GM19455 (cell line): ENCODE data around the gene DDX21.
"Not testable (repeated sequence)": the region's sequence is repeated elsewhere in the genome, so short reads cannot be mapped to it uniquely, and the experiment has no call there.

Source experiments
- ATAC-seq: cut with Tn5 transposase; IDR thresholded peaks from one replicate; pipeline ENCODE4 v1.9.1; 2021; ENCODE audit not compliant: unreplicated experiment

The DDX21 gene

GRCh38 chr10:68955832-68956532 lies at the start of gene DDX21:
TSS of gene DDX21 (plus strand) at chr10:68956170. CDS start at chr10:68956226, 56 bp downstream.
- peak; percentile 90 for ATAC-seq

- no peak for ATAC-seq
These were observed 31.4 kb upstream of the DDX21 start for GRCh38 chr10:68924593-68924992.

- ATAC-seq = no peak
These were observed 30.5 kb upstream of the DDX21 start for GRCh38 chr10:68925489-68925888.

- not testable (repeated sequence) for ATAC-seq
These were observed 26.8 kb upstream of the DDX21 start for GRCh38 chr10:68929157-68929556.

DNA sequence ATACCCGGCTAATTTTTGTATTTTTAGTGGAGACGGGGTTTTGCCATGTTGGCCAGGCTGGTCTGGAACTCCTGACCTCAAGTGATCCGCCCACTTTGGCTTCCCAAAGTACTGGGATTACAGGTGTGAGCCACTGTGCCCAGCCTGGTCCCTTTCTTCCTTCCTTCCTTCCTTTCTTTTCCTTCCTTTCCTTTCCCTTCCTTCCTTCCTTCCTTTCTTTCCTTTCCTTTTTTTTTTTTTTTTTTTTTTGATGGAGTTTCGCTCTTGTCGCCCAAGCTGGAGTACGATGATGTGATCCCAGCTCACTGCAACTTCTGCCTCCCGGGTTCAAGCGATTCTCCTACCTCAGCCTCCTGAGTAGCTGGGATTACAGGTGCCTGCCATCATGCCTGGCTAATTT lies 26.1 kb upstream of the DDX21 start:
- not testable (repeated sequence) for ATAC-seq

- ATAC-seq = not testable (repeated sequence)
These were observed 23.1 kb upstream of the DDX21 start for GRCh38 chr10:68932860-68933259.

DNA sequence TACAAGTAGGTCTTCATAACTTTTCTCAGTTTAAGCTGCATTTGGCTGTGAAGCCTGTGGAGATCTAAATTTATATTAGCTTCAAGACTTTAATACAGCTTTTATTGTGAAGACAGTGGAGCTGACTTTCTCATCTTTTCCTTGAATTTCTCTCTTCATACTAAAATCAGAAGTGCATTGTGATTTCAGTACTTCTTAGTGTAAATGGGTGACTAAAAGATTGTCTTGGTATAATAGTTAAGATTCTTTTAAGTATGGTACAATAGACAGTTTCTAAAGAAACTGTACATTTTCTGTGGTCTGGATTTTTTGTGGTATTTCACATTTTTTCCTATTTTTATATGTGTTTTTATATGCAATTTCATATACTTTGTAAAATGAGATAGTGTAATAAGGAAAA lies 21.0 kb upstream of the DDX21 start:
- ATAC-seq = no peak

GRCh38 chr10:68938117-68938516 lies 17.9 kb upstream of the DDX21 start:
- ATAC-seq = no peak

GRCh38 chr10:68938884-68939283 lies 17.1 kb upstream of the DDX21 start:
- no peak for ATAC-seq

DNA sequence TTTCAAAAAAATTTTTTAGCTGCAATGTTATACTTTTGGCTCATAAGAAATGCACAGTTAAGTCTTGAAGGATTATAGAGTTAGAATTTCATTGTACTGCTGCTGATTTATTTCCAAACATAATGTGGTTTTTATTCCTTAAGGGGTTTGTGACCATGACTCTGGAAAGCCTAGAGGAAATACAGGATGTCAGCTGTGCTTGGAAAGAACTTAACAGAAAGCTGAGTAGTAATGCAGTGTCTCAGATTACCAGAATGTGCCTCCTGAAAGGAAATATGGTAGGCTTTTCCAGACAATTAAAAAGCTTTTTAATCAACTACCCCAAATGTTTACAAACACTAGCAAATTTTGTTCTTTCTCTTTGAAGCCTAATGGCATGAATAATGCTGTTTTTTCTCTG lies 15.1 kb upstream of the DDX21 start:
- ATAC-seq = not testable (repeated sequence)

- ATAC-seq = no peak
These were observed 5.4 kb upstream of the DDX21 start for GRCh38 chr10:68950598-68950997.

DNA sequence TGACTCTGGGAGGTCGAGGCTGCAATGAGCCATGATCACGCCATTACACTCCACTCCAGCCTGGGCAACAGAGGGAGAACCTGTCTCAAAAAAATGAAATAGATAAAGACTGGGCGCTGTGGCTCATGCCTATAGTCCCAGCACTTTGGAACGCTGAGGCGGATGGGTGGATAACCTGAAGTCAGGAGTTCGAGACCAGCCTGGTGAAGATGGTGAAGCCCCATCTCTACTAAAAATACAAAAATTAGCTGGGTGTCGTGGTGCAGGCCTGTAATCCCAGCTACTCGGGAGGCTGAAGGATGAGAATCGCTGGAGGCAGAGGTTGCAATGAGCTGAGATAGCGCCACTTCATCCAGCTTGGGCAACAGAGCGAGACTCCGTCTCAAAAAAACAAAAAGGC lies 1.1 kb upstream of the DDX21 start:
- ATAC-seq = no peak

DNA sequence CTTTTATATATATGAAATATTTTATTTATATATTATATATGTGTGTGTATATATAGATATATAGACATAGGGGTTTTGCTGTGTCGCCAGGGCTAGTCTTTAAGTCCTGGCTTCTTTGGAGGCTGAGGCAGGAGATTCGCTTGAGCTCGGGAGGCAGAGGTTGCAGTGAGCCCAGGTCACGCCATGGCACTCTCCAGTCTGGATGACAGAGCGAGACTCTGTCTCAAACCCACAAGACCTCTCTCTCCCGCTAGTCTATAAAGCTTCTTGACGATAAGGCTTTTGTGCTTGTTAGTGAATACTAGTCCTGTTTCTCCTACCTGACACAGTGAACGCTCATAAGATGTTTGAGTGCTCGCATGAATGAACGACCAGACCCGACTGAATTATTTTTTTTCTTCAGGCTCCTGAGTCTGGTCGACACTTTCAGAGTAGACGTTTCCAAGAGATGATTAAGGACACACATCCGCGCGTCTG lies 577 bp upstream of the DDX21 start:
- peak; percentile 8 for ATAC-seq

DNA sequence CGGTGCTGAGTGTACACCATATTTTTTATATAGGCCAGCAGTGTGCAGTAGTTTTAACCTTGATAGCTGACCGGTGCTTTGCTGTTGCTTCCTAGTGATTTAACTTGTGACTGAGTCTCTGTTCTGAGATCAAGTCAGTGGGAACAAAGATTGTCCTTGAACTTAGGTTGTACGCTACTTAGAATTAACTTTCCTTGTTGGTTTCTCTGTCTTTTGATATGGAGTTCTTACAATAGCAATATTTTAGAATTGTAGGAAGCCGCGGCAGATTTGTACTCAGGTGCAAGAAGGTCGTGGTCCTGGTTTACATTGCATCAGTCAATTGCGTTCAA lies 1.3 kb downstream of the DDX21 start:
- no peak for ATAC-seq

- ATAC-seq = no peak
These were observed 1.7 kb downstream of the DDX21 start for GRCh38 chr10:68957654-68958053.

DNA sequence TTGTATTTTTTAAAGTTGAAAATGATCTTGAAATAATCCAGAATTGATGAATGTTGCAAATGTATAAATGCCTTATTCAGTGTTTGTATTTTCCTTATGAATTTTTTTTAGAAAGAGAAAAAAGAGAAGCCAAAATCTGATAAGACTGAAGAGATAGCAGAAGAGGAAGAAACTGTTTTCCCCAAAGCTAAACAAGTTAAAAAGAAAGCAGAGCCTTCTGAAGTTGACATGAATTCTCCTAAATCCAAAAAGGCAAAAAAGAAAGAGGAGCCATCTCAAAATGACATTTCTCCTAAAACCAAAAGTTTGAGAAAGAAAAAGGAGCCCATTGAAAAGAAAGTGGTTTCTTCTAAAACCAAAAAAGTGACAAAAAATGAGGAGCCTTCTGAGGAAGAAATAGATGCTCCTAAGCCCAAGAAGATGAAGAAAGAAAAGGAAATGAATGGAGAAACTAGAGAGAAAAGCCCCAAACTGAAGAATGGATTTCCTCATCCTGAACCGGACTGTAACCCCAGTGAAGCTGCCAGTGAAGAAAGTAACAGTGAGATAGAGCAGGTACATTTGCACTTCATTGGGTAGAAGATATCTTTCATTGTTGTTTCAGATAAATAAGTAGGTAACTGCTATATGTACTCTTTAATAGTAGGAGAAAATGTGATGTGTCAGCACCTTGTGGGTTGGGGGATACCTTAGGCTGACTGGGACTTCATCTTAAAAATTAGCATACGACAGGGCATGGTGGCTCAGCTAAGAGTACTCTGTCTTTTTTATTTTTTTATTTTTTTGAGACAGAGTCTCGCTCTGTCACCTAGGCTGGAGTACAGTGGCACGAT lies 3.9 kb downstream of the DDX21 start:
- no peak for ATAC-seq

DNA sequence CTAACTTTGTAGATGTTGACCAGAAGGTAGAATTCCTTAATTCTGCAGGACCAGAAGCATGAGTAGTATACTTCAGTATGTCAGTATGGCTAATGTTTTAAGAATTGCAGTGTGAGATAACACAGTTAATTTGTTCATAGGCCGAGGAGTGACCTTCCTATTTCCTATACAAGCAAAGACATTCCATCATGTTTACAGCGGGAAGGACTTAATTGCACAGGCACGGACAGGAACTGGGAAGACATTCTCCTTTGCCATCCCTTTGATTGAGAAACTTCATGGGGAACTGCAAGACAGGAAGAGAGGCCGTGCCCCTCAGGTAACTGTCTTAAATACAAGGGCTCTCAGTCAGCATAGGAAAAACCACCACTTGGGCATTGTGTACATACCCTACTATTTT lies 7.2 kb downstream of the DDX21 start:
- no peak for ATAC-seq

GRCh38 chr10:68973975-68974374 lies 18.0 kb downstream of the DDX21 start:
- ATAC-seq = no peak

DNA sequence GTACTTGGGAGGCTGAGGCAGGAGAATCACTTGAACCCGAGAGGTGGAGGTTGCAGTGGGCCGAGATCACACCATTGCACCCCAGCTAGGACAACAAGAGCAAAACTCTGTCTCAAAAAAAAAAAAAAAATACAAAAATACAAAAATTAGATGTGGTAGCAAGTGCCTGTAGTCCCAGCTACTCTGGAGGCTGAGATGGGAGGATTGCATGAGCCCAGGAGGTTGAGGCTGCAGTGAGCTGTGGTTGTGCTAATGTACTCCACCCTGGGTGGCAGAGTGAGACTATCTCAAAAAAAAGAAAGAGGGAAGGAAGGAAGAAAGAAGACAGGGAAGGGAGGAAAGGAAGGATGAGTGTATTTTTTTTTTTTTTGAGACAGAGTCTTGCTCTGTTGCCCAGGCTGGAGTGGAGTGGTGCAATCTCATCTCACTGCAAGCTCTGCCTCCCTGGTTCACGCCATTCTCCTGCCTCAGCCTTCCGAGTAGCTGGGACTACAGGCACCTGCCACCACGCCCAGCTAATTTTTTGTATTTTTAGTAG lies 20.0 kb downstream of the DDX21 start:
- not testable (repeated sequence) for ATAC-seq

GRCh38 chr10:68979738-68980137 lies 23.8 kb downstream of the DDX21 start:
- ATAC-seq = not testable (repeated sequence)

GRCh38 chr10:68981074-68981473 lies 25.1 kb downstream of the DDX21 start:
- no peak for ATAC-seq

DNA sequence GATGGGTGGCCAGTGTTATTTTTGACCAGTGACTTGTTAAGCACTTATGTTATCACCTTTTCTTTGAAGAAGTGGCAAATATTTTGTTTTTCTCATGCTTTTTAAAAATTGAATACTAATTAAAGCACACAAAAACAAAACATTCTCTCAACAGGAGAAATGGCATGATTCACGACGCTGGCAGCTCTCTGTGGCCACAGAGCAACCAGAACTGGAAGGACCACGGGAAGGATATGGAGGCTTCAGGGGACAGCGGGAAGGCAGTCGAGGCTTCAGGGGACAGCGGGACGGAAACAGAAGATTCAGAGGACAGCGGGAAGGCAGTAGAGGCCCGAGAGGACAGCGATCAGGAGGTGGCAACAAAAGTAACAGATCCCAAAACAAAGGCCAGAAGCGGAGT lies 26.4 kb downstream of the DDX21 start:
- ATAC-seq = no peak
